Measurements from ENCODE around the gene PSMC1.

- TF ChIP-seq POLR2A (IDR thresholded peaks at IDR 0.05) = no peak
- TF ChIP-seq, protein P1, sequence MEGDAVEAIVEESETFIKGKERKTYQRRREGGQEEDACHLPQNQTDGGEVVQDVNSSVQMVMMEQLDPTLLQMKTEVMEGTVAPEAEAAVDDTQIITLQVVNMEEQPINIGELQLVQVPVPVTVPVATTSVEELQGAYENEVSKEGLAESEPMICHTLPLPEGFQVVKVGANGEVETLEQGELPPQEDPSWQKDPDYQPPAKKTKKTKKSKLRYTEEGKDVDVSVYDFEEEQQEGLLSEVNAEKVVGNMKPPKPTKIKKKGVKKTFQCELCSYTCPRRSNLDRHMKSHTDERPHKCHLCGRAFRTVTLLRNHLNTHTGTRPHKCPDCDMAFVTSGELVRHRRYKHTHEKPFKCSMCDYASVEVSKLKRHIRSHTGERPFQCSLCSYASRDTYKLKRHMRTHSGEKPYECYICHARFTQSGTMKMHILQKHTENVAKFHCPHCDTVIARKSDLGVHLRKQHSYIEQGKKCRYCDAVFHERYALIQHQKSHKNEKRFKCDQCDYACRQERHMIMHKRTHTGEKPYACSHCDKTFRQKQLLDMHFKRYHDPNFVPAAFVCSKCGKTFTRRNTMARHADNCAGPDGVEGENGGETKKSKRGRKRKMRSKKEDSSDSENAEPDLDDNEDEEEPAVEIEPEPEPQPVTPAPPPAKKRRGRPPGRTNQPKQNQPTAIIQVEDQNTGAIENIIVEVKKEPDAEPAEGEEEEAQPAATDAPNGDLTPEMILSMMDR (IDR thresholded peaks at IDR 0.05) = no peak
- no peak for TF ChIP-seq POLR2AphosphoS5 (IDR thresholded peaks at IDR 0.05)
Observed at GRCh38 chr14:90228478-90228877, 27.9 kb upstream of the PSMC1 start.
